GM19467 (cell line): ENCODE results near the gene TNFRSF1A.
"Not testable (repeated sequence)": the region's sequence is repeated elsewhere in the genome, so short reads cannot be mapped to it uniquely, and the experiment has no call there.

Experiments
- ATAC-seq: cut with Tn5 transposase; IDR thresholded peaks from one replicate; pipeline ENCODE4 v1.9.1; 2021; ENCODE audit warnings: mild to moderate bottlenecking, moderate library complexity; ENCODE audit not compliant: unreplicated experiment

Gene TNFRSF1A

DNA sequence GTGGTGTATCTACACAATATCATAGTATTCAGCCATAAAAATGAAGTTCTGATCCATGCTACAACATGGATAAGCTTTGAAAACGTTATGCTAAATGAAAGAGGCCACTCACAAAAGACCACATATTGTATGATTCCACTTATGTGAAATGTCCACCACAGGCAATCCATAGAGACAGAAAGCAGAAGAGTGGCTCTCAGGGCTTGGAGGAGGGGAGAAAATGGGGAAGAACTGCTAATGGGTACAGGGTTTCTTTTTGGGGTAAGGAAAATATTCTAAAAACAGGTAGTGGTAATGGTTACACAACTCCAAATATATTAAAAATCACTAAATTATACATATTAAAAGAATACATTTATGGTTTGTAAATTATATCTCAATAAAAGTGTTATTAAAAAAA is 17.0 kb upstream of the TNFRSF1A start:
- ATAC-seq: no peak

DNA sequence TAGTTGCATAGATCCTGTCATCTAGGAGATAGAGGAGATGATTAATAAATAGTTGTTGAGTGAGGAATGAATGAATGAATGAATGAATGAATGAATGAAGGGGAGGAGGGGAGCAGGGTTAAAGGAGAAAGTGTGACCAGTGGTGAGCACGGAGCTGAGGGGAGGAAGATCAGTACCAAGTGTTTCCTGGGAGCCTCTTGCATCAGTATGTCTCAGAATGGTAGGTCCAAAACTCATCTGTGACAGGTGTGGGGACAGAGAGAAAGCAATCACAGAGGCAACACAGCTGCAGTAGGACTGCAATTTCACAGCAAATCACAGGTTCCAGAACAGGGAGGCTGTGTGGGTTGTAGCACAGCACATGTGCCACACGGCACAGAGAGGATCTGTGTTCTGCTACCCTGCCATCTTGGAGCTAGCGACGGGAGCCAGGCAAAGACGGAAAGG is 14.5 kb upstream of the TNFRSF1A start:
- ATAC-seq: no peak

DNA sequence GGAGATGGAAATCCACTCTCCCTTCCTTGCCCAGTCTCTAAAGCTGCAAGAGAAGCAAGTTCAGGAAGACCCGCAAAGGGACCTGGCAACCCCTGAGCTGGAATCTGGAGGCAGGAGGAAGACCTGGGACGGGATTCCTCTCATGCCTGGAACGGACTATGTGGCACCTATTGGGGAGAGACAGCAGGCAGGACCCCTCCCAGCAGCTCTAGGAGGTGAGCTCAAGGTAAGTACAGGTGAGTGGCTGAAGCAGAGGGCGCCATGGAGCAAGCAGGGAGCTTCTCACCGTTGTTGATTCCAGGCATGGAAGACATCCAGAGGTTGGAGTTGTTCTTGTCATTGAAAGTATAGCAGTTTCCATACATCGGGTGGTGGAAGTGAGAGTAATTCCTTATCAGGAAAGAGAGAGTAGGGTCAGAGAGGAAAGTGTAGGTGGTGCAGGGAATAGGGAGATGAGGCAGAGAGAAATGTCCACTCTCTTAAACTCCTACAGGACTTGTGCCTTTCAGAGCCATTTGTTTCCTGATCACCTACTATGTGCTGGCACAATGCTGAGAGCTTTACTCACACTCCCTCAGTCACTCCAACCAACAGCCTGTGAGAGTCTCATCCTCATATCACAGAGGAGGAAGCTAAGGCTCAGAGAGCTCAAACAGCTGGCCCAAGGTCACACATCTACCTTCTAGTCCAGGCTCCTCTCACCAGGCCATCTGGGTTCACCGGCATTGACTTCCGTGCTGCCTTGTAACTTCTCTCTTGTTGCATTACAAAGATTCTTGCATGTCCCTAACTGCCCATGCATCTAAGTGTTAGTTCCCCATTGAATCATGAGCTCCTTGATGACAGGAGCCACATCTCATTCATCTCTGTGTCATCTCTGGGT is 13.9 kb upstream of the TNFRSF1A start:
- ATAC-seq: no peak

DNA sequence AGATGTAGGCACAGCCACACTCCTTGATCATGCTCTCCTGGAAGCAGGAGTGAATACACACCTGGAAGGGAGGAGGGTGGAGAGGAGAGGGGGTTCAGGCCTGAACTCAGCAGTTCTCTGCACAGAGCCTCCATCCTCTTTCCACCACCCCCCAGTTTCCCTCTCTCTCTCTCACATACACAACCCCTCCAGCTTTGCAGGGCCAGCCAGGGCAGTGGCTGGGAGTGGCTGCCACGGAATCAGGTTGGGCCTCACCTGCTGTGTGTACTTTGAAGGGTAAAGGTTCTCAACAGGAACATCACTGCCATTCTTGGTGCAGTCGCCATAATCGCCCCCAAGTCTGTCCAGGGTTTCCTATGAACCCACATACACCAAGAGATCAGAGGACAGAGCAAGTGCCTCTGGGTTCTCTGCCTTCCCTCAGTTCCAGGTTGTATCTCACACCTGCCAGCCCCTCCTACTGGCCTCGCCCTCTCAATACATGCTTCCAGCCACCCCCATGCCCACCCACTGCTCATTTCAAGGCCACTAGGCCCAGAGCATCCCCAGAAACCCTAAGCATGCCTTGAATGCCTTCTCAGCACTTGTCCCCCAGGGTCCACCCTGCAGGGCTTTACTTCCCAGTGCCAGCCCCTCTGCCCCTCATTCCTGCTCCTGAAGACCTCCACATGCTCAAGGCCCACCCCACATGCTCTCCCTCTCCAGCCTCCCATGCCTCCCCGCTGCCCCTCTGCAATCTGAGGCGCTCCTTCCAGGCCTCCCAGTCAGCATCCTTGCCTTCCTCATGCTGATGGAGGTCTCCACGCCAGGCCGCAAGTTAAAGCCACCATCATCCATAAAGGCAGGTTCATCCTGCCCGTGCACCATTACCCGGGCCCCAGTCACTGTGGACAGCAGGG is 12.9 kb upstream of the TNFRSF1A start:
- no peak for ATAC-seq

DNA sequence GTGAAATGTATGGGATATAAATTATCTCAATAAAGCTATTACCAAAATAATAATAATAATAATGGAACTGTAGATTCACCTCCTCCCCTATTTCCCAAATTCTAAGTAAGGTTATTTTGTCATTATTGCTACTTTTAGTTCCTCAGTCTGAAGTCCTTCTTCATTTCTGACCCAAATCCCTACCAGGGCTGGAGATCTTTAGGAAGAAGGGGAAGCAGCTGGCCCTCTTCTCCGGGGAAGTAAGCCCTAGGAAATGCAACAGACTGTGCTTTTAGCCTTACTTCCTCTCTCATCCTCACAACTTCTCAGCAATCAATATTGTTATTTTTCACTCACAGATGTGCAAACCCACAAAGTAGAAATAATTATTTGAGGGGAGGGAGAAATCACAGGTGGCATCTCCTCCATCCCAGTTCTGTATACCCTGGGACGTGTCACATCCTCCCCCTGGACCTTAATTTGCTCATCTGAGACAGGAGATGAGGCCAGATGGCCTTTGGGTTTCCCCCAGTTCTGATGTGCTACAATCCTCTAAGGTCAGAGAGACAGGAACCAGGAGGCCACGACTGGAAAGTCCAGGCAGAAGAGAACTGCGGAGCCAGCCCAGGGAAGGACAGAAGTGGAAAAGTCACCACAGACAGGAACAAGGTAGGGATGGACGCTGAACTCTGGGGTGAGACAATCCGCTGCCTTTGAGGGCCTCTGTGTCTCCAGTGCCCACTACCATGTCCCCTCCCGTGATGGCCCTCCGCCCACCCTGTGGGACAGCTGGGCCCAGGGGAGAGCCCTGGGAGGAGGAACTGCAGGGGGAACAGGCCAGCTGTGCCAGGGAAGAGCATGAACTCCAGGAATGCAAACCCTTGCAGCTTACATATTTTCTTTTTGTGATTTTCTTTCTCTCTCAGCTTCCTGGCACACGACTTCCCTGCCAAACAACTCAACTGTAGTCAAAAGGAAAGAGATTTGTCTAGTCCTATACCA is 10.6 kb upstream of the TNFRSF1A start:
- no peak for ATAC-seq

DNA sequence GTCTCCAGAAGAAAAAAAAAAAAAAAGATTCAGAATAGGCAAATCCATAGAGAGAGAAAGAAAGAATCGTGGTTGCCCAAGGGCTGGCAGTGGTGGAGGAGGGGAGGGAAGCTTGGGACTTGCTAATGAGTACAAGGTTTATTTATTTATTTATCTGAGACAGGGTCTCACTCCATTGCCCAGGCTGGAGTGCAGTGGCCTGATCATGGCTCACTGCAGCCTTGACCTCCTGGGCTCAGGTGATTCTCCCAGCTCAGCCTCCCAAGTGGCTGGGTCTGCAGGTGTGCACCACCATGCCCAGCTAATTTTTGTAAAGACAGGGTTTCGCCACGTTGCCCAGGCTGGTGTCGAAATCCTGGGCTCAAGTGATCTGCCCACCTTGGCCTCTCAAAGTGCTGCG is 9.7 kb upstream of the TNFRSF1A start:
- ATAC-seq: no peak

DNA sequence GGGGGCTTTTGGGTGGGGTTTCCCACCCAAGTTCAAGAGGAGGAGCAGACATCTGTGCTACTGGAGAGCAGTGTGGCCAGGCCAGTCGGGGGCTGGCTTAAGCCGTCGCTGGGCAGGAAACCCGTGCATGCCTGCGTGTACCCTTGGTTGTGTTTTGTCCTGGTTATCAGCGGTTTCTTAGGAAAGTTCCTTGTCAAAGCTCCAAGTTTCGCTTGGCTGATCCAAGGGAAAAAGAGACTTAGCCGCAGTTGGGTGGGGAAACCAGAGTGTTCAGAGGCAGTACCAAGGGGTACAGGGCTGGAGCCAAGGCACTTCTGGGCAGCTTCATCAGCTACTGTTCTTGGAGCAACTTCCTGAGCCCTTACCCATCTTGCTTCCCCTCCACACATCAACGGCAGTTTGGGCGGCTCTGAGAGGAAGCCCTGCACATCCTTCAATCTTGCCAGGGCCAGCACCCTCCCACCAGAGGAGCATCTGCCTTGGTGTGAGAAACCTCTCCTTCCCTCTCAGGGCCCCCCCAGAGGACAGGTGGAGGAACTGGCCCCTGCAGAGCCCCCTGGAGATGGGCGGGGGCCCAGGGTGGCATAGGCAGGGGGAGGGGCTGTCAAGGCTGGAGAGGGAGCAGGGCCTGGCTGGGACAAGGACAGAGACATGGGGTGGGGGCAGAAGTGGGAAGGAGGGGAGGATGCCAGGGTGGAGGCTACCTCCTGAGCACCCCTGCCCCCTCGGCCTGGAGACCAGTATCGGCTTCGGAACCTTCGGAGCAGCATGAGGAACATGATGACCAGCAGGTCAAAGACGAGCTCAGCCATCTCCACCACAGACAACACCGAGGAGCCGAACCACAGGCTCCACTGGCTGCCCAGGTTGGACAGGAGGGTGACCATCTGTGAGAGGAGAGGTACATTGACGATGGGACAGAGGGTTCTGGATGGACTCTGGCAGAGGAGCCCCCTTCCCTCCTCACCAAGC is 5.8 kb upstream of the TNFRSF1A start:
- no peak for ATAC-seq

DNA sequence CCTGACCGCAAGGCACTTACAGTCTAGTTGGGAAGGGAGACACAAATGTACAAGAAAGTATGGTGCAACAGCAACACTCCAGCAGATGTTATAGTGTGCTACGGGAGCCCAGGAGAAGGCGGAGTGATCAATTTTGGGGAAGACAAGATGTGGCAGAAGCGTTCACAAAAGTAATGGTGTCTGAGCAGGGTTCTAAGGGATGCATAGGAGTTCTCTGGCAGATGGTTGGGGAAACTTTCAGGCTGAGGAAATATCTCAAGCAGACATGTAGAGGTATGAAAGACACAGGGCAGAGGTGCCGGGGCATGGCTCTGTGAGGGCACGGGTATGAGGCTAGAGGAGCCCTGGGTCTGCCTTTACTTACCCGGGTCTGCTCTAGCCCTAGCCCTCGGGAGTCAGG is 5.1 kb upstream of the TNFRSF1A start:
- no peak for ATAC-seq

DNA sequence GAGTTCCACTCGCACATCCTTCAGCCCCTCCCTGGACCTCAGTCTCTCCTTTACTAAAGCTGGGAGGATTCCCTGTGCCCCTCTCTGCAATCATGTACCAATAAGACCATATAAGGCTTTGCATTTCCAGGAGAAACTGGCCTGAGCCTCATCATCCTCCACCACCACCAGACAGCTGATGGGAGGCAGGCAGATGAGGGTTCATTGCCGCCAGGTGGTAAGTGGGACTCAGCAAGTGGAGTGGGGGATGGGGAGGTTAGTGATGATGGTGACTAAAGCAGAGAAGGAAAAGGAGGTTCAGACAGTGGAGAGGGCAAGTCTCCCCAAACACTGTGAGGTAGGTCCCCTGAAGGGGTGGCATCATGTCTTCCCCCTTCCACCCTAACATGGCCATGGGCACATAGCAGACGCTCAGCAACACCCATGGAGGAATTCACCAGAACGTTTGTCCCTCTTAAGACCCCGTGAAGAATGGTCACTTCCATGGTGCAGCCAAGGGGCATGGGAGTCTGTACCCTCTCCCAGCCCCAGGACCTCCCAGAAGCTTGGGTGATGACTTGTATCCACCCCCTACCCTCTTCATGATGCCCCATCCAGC is 4.5 kb upstream of the TNFRSF1A start:
- ATAC-seq: no peak

DNA sequence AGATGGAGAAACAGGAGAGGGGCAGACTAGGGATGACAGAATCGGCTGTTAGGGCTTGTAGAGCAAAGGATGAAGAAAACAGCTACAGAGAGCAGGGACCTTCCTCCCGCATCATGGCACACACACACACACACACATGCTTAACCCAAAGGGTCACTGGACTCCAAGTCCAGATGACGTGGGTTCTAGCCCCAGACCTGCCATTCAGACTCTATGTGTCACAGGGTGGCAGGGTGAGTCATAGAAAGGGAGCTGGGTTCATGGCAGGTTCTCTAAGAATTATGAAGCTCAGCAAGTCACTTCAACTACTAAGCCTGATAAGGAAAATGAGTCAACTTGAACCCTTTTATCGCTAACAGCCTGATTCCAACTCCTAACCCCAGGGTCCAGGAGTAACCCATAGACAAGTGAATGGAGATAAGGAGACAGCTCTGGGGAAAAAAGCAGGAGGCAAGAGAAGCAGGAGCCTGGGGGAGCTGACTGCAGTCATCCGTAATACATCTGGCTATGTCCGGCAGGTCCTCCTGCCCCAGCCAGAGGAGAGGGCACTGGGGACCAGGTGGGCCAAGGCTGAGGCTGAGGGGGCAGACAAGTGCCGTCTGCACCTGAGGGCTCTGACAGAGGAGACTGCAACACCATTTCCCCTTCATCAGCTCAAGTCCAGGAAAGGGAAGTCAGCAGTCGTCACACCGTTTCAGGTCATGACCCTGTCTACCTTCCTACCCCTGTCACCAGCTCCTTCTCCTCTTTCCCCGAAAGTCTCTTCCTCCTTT is 3.6 kb upstream of the TNFRSF1A start:
- ATAC-seq: no peak

DNA sequence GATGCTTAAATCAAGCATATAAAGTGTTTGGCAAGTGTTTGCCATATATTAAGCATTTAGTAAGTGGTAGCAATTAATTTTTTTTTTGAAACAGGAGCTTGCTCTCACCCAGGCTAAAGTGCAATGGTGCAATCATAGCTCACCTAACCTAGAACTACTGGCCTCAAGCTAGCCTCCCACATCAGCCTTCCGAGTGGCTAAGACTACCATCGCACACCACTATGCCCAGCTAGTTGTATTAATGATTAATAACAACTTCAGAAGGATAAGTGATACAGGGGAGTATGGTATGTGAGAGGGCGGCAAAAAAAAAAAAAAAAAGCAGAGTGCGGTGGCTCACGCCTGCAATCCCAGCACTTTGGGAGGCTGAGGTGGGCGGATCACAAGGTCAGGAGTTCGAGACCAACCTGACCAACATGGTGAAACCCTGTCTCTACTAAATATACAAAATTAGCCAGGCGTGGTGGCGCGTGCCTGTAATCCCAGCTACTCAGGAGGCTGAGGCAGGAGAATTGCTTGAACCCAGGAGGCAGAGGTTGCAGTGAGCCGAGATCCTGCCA is 2.3 kb upstream of the TNFRSF1A start:
- not testable (repeated sequence) for ATAC-seq

DNA sequence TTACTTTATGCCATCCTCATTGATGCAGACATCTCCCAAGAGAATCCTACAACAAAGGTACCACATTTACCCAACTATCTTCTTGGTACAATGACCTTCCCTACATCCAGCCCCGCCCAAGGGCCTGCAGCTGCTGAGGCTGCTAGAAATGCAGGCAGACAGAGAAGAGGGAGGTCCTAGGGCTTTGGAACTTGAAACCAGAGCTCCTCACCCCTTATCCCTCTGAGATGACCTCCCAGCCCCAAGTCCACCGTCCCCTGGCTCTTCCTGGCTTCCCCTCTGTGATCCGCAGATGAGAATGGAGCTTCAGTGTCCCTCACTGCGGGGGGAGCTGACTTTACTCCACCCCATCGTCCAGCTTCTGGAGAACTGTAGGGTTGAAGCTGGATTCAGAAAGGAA is 1.6 kb upstream of the TNFRSF1A start:
- no peak for ATAC-seq

DNA sequence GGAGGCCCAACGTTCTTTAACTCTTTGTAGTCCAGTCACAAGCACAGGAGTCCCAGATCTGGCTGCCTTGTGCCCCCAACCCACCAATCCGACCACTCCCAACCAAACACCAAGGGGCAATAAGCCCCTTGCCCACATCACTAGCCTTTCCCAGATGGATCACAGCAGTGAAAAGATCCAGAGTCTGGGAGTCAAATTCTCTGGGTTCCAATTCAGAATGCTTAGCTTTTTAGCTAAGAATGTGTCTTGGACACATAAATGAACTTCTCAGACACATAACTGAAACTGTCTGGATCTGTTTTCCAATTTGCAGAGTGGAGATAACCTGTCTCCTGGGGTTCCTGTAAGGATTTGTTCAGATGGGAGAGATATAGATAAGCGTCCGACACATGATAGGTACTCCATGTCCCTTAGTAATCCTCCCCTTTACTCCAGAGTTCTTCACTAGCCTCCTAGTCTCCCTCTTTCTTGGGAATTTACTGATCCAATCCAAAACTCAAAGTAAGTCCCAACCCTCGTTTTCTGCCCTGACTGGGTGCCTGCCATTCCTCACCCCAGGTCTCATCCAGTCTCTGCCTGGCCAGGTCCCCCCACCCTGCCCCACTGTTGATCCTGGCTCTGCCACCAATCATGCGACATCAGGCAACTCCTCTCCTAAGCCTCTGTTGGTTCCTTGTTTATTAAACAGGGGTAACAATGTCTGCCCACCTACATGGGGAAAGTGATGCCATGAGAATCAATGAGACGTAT is 439 bp upstream of the TNFRSF1A start:
- no peak for ATAC-seq

DNA sequence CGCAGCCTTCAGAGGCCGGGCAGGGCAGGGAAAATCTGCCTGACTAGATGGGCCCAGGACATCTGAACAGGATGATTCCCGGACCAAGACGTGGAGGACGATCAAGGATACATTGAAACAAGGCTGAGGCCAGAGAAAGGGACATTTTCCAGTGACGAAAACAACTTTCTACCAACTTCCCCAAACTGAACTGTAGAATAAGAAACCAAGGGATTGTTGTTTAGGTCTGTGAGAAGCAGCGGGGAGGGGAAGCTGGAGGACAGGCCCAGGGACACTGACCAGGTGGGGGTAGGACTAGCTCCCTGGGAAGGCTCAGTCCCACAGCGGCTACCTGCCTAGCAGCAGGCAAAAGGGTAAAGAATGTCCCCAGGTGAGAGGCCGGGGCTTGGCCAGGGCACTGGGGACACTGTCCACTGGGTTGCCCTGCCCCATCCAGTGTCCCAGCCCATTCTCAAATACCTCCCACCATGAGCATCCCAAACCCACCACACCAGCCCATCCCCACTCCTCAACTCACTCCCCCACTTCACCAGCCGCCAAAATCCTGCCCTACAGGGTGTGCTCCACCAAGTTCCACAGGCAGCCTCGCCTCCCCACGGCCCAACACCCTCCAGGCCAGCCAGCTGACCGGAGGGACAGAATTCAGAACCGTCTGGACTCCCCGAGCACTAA is 995 bp downstream of the TNFRSF1A start:
- no peak for ATAC-seq

DNA sequence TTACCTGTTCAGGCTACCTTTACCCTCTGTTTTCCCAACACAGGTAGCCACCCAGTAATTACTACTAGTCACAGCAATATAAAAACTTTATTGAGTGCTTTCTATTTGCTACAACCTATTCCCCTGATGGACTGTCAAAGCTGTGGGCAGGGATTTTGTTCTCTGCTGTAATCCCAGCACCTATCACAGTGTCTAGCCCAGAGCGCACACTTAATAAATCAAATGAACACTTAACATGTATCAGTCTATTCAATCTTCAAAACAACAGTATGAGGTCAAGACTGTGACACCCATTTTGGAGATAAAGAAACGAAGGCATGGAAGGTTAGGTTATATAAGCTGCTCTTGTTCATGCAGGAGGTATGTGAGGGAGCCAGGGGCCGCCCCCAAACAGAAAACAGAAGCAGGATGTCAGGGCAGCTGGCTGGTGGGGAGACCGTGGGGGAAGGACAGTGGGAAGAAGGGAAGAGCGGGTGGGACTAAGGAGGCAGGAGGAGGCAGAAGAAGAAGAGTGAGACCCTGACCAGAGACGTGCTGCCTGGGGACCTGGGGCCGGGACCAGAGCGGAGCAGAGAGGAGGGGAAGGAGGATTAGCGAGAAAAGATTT is 1.7 kb downstream of the TNFRSF1A start:
- ATAC-seq: no peak

DNA sequence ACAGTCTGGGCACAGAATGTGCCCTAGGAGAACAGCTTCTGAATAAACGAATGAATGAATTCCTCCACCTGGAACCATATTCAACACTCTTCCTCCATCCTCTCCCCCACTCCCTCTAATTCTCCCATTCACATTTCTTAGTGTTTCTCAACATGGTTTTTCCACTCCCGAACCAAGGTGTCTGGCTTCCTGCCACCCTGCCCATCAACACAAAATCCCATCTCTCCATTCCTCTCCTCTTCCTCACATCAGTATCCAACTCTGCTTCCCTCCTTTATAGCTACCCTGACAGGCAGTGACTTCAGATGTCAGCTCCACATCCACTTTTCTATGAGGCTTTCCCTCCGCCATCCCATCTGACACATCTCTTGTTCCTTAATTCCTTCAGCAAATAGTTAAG is 2.9 kb downstream of the TNFRSF1A start:
- ATAC-seq: no peak
